Motor neuron (in vitro differentiated cells): Measurements from ENCODE around the gene PRIM2. TPM values are rescaled to one million over a fixed set of nuclear protein-coding genes. Genes with fewer than 3 reads are reported as not detected.
"Not testable (repeated sequence)": the region's sequence is repeated elsewhere in the genome, so short reads cannot be mapped to it uniquely, and the experiment has no call there.

Experiments used
- ATAC-seq, 8 experiments: fragments of 200-7000 bp; cut with Tn5 transposase; replicated peaks in 6 of 8; 2 replicates each; pipeline ENCODE4 v1.8.0; 2021; ENCODE audit warnings: mild to moderate bottlenecking in 8 of 8, moderate library complexity in 8 of 8
- H3K27ac ChIP-seq, 2 donors: fragments of 250-450 bp; sonication (Bioruptor Pico); 2 replicates each; pipeline ENCODE4 v1.9.0; 2021; ENCODE audit warnings: antibody characterized with exemption in 2 of 2, mild to moderate bottlenecking in 2 of 2, moderate library complexity in 1 of 2
- H3K4me1 ChIP-seq, 2 donors: fragments of 250-450 bp; sonication (Bioruptor Pico); replicated peaks in 1 of 2; 2 replicates each; pipeline ENCODE4 v1.6.1; 2021; ENCODE audit warnings: antibody characterized with exemption in 2 of 2, mild to moderate bottlenecking in 2 of 2, moderate library complexity in 1 of 2
- H3K4me3 ChIP-seq, 5 donors: fragments of 250-450 bp; sonication (Bioruptor Pico); 2 replicates each; pipeline ENCODE4 v1.9.0; 2021; ENCODE audit warnings: antibody characterized with exemption in 5 of 5, mild to moderate bottlenecking in 5 of 5, moderate library complexity in 4 of 5
- WGBS, 10 experiments: fragments of 450-650 bp; shearing (Covaris generic); methylation state at CpG; one replicate each; pipeline ENCODE4 v1.0.0; 2022; 5-methylcytosine and 5-hydroxymethylcytosine counted together
- in situ Hi-C, 9 experiments: fragments of 400-800 bp; cut with MboI; loops; one replicate each; pipeline ENCODE4 v1.15.0; 2021; ENCODE audit warnings: low sequenced_read_pairs in 9 of 9, low pct_unique_long_range_greater_than_20kb in 2 of 9; ENCODE audit not compliant: unreplicated experiment in 9 of 9
- total RNA-seq, 8 experiments: library from RNA; unstranded; fragments of 300-600 nt; gene quantifications; 2 replicates each; pipeline versions ENCODE4 v1.2.3 to v1.2.4, GENCODE V29; 2022

The PRIM2 gene
- total RNA-seq, 8 experiments from 2014 or later: 4.4 to 28.3 (median 9.2) TPM

GRCh38 chr6:57515845-57516244, 198.4 kb downstream of the PRIM2 start:
- ATAC-seq, in situ Hi-C loops, H3K27ac ChIP-seq, H3K4me3 ChIP-seq, H3K4me1 ChIP-seq: not testable (repeated sequence)
- WGBS, 10 experiments: 100% methylated on average over 1 of the region's 3 CpGs; no CpG with 5 or more reads in 8 of the 10 experiments

- H3K27ac ChIP-seq, H3K4me1 ChIP-seq, ATAC-seq, H3K4me3 ChIP-seq, in situ Hi-C loops: not testable (repeated sequence)
- 87 to 100% (median 95%) methylated on average over 2 to 3 of the region's 3 CpGs; no CpG with 5 or more reads in 3 of the 10 experiments for WGBS, 10 experiments
These were observed 199.3 kb downstream of the PRIM2 start for GRCh38 chr6:57516776-57517175.

GRCh38 chr6:57519198-57519597, 201.8 kb downstream of the PRIM2 start:
- WGBS, 10 experiments: 0 to 93% (median 58%) methylated on average over 1 to 9 of the region's 12 CpGs; no CpG with 5 or more reads in 6 of the 10 experiments
- H3K27ac ChIP-seq, H3K4me3 ChIP-seq, H3K4me1 ChIP-seq, ATAC-seq, in situ Hi-C loops: not testable (repeated sequence)

- ATAC-seq, in situ Hi-C loops, H3K4me3 ChIP-seq, H3K27ac ChIP-seq, H3K4me1 ChIP-seq: not testable (repeated sequence)
- no CpG with 5 or more reads among the region's 1 CpG for WGBS, 10 experiments
These were observed 203.7 kb downstream of the PRIM2 start for GRCh38 chr6:57521085-57521484.

- in situ Hi-C loops, H3K4me3 ChIP-seq, H3K4me1 ChIP-seq, H3K27ac ChIP-seq: not testable (repeated sequence)
- ATAC-seq: peak in 2 of 8 experiments; percentile 22 to 31
- 100% methylated on average over 1 to 2 of the region's 2 CpGs; no CpG with 5 or more reads in 8 of the 10 experiments for WGBS, 10 experiments
These were observed 205.8 kb downstream of the PRIM2 start for GRCh38 chr6:57523221-57523620.

GRCh38 chr6:57529755-57530154, 212.3 kb downstream of the PRIM2 start:
- ATAC-seq, H3K4me1 ChIP-seq, in situ Hi-C loops, H3K27ac ChIP-seq, H3K4me3 ChIP-seq: not testable (repeated sequence)
- WGBS, 10 experiments: no CpG with 5 or more reads among the region's 1 CpG

- 67 to 100% (median 90%) methylated on average over 1 to 2 of the region's 2 CpGs; no CpG with 5 or more reads in 4 of the 10 experiments for WGBS, 10 experiments
- not testable (repeated sequence) for H3K4me1 ChIP-seq
These were observed 215.2 kb downstream of the PRIM2 start for GRCh38 chr6:57532660-57533059.

GRCh38 chr6:57535121-57535520, 217.7 kb downstream of the PRIM2 start:
- ATAC-seq, H3K27ac ChIP-seq, in situ Hi-C loops, H3K4me1 ChIP-seq, H3K4me3 ChIP-seq: not testable (repeated sequence)
- WGBS, 10 experiments: no CpG with 5 or more reads among the region's 2 CpGs

More at GRCh38 chr6:57532660-57533059, 215.2 kb downstream of the PRIM2 start:
- ATAC-seq, H3K27ac ChIP-seq, in situ Hi-C loops, H3K4me3 ChIP-seq: not testable (repeated sequence)

- H3K4me1 ChIP-seq, H3K27ac ChIP-seq, H3K4me3 ChIP-seq, in situ Hi-C loops: not testable (repeated sequence)
- 56 to 100% (median 89%) methylated on average over 1 of the region's 1 CpG; no CpG with 5 or more reads in 3 of the 10 experiments for WGBS, 10 experiments
- peak in 4 of 8 experiments; percentile 40 to 72 (median 70) for ATAC-seq
These were observed 218.6 kb downstream of the PRIM2 start for GRCh38 chr6:57535994-57536393.

GRCh38 chr6:57537916-57538315, 220.5 kb downstream of the PRIM2 start:
- in situ Hi-C loops, ATAC-seq, H3K27ac ChIP-seq, H3K4me1 ChIP-seq, H3K4me3 ChIP-seq: not testable (repeated sequence)
- 86 to 100% (median 93%) methylated on average over 1 to 2 of the region's 3 CpGs; no CpG with 5 or more reads in 6 of the 10 experiments for WGBS, 10 experiments

- H3K4me1 ChIP-seq, in situ Hi-C loops, ATAC-seq, H3K27ac ChIP-seq, H3K4me3 ChIP-seq: not testable (repeated sequence)
- WGBS, 10 experiments: no CpG with 5 or more reads among the region's 4 CpGs
These were observed 234.5 kb downstream of the PRIM2 start for GRCh38 chr6:57551961-57552360.

- in situ Hi-C loops, ATAC-seq, H3K4me1 ChIP-seq, H3K27ac ChIP-seq, H3K4me3 ChIP-seq: not testable (repeated sequence)
- 100% methylated on average over 2 of the region's 2 CpGs; no CpG with 5 or more reads in 9 of the 10 experiments for WGBS, 10 experiments
These were observed 240.4 kb downstream of the PRIM2 start for GRCh38 chr6:57557855-57558254.

GRCh38 chr6:57559170-57559569, 241.7 kb downstream of the PRIM2 start:
- ATAC-seq, H3K4me1 ChIP-seq, H3K27ac ChIP-seq, in situ Hi-C loops, H3K4me3 ChIP-seq: not testable (repeated sequence)

- H3K27ac ChIP-seq, H3K4me3 ChIP-seq, H3K4me1 ChIP-seq, ATAC-seq, in situ Hi-C loops: not testable (repeated sequence)
- WGBS, 10 experiments: 93 to 100% methylated on average over 1 to 2 of the region's 3 CpGs; no CpG with 5 or more reads in 8 of the 10 experiments
These were observed 244.8 kb downstream of the PRIM2 start for GRCh38 chr6:57562233-57562632.
